Renal cortical epithelial cell (primary cell): ENCODE results near the gene ANKRD34A. TPM values are rescaled to one million over a fixed set of nuclear protein-coding genes. Genes with fewer than 3 reads are reported as not detected.
A peak's percentile ranks its signal among the peaks of the same experiment; 100 is the strongest.
"Not testable (repeated sequence)": the region's sequence is repeated elsewhere in the genome, so short reads cannot be mapped to it uniquely, and the experiment has no call there.

Source experiments
- DNase-seq: peaks from one replicate; pipeline ENCODE4 v3.0.0-alpha.2; 2011; ENCODE audit warnings: low read depth
- total RNA-seq: library from RNA; depleted of rRNA; stranded (reverse); fragments of >200 nt; gene quantifications from 2 replicates; pipeline ENCODE4 v1.2.3, GENCODE V29; 2014

The ANKRD34A gene
- total RNA-seq, 1 donor from 2014 or later: 0.15 TPM

DNA sequence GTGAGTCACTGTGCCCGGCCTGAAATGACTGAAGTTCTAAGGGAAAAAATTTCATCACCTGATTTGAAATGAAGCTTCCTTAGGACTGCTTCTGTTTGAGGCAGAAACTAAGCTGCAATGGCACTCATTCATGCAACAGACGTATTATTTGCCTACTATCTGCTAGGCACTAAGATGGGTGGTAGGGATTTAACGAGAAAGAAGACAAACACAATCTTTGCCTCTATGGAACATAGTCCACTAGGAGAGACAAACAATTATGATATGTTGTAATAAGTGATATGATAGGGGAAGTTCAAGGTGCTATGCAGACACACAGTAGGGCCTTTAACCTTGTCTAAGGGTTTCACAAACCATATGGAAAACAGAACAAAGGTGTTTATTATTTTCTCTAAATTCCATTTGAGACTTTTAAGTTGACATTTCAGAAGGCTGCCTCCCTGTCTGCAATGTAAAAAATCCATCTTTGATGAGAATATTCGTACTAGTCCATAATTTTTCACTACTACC, 17.8 kb downstream of the ANKRD34A start:
- DNase-seq: no peak

DNA sequence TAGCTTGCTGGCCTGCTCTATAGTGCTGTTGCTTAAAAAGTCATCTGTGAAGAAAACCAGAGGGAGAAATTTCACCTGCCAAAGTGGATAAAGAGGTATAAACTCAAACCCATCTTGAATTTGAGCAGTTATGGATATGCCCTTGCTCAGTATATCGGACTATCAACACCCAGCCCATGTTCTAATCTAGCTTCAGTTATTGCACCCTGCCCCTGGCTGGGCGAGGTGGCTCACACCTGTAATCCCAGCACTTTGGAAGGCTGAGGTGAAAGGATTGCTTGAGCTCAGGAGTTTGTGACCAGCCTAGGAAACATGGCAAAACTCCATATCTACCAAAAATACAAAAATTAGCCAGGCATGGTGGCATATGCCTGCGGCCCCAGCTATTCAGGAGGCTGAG, 19.8 kb downstream of the ANKRD34A start:
- DNase-seq: no peak

DNA sequence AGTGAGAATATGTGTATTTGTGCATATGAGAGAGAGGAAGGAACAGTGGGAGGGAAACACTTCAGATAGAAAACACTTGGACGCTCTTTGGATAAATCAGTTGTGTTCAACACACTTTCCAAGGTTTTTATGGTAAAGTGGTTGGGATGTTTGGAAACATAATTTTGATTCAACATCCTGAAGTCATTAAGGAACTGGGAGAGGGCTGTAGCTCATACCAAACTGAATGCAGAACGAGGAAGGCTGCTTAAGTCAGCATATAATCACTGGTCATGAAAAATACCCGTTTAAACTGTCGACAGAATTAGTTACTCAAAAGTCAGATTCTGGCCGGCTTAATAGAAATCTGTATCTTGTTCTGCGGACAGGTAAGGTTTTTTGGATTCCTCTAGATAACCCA, 21.5 kb downstream of the ANKRD34A start:
- no peak for DNase-seq

DNA sequence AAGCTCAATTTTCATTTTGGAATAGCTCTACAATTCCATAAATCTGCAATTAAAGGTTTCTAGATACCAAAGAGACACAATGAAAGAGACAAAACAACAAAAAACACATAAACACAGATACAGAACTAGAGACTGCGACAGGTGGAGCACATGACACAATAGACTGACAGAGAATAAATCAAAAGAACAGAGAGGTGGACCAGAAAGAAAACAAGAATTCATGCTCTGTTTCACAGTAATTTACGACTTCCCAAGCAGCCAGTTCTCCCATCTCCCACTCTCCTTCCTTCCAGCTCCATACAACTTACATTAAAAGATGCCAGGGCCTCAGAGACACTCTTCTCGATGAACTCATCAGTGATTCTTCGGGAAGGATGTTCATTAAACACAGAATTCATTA, 22.0 kb downstream of the ANKRD34A start:
- DNase-seq: no peak

DNA sequence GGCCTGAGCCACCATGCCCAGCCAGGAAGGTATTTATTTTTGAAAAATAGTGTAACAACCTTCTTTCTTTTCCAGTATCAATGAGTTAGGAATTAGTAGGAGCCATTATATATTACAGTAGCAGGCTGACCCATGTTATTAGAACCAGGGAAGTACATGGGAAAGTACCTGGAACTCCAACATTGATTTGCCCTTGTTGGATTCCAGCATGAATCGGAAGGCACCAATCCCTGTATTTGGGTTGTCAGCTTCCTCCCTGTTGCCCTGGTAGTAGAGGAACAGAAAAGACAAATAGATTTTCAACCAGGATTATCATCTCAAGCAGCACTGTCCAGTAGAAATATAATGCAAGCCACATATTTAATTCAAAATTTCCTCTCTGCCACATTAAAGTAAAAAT, 26.9 kb downstream of the ANKRD34A start:
- DNase-seq: no peak

DNA sequence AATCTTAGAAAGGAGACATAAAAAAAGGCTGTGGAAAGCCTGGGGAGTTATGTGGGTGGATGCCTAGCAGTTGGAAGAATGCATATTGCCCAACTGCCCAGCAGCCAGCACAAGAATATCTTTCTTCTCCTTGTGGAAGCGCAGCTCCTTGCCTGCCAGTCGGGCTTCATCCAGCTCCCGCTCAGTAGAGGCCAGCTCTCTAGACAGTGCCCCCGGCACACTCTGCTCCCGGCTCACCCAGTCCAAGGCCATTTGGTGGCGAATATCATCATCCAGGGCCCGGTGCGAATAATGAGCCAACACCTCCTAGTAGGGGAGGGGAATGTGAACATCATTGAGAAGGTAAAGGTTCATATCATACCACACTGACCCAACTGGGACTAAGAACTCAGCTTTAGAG, 28.1 kb downstream of the ANKRD34A start:
- DNase-seq: no peak

DNA sequence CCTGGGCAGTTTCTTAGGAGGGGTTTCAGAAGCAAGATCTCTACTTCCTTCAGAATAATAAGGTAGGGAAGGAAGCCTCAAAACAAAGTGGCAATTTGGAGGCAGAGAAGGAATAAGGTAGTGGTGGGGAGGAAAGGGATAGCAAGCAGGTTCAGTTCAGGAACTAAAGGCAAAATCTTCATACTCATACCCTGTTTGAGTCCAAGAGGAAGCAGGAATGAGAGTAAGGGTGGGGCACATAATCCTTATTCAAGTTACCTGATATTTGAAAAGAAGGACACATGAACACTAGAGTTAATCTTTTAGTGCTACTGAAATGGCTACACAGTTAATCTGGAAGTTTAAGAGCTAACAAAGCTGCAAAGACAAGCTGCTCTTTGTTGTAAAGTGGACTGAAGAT, 28.7 kb downstream of the ANKRD34A start:
- DNase-seq: no peak

DNA sequence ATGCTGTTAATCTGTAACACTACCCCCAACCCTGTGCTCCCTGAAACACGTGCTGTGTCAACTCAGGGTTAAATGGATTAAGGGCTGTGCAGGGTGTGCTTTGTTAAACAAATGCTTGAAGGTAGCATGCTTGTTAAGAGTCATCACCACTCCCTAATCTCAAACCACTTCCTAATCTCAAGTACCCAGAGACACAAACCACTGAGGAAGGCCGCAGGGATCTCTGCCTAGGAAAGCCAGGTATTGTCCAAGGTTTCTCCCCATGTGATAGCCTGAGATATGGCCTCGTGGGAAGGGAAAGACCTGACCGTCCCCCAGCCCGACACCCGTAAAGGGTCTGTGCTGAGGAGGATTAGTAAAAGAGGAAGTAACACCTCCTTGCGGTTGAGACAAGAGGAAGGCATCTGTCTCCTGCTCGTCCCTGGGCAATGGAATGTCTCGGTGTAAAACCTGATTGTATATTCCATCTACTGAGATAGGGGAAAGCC, 31.8 kb downstream of the ANKRD34A start:
- DNase-seq: not testable (repeated sequence)

DNA sequence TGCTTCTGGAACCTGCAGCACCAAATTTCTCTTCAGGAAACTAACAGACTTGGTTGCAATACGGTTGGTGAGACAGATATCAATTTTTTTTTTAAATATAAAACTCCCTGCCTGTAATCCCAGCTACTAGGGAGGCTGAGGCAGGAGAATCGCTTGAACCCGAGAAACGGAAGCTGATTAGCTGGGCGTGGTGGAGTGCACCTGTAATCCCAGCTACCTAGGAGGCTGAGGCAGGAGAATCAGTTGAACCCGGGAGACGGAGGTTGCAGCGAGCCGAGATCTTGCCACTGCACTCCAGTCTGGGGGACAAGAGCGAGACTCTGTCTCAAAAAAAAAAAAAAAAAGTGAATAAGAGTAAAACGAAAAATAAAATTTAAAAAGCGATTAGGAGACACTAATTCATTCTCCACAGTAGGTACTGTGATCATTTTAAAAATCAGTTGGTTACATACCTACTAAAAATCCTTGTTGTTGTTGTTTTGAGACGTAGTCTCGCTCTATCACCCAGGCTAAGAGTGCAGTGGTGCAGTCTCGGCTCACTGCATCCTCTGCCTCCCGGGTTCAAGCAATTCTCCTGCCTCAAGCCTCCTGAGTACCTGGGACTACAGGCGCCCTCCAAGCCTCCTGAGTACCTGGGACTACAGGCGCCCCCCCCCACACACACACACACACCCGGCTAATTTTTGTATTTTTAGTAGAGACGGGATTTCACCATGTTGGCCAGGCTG, 36.3 kb downstream of the ANKRD34A start:
- no peak for DNase-seq

DNA sequence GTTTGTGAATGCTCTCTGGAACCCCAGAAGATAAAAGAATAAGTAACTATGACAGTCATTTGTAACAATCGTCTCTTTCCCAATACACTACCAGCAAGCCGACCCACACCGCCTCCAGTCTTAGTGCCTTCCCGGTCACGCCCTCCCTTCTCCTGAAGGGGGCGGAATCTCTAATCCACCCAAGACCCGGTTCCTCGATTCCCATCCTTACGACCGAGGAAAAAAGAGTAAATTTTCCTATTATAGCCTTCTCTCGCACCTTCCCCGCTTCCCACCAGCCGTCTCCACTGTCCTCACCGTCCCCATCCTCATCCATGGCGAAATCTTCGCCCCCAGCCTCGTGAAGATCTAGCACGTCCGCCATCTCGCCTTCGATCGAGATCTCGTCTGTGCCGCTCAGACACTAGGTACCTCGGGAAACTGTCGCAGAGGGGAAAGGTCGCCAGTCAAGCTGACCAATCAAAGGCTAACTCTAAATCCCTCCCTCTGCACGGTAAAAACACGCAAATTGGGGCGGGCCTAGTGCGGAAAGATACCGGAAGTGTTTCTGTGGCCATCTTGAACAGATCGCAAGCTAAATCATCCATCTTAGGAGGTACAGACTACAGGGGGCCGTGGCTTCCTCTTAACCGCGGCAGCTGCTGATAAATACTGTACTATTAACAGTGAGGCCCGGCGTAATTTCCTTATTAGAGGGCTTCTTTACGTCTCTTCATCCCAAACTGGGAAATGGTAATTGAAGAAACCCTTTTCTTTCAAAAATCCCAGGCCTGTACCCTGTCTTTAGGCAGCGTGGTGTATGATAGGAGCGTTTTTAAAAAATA, 37.1 kb downstream of the ANKRD34A start, which contains the start of gene RBM8A:
RBM8A (minus strand) TSS at position 422 of the 824 bp plus-strand sequence; CDS start at position 364, 58 bp downstream.
- DNase-seq: peak; percentile 98

DNA sequence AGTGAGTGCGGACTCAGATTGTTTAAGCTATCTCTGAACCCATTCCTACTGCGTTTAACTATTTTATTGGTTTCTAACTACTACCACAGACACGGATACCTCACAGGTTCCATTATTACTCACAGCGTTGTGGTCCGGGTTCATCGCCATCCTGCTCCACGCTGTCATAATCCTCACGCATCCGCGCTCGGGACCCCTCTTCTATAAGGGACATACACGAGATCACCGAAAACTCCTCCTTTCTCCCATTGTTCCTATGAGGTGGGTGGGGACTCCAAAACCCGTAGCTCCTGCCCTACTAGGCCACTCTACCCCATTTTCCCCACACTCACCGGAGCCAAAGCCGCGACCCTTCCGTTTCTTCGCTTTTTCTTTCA, 37.7 kb downstream of the ANKRD34A start:
- DNase-seq: no peak

DNA sequence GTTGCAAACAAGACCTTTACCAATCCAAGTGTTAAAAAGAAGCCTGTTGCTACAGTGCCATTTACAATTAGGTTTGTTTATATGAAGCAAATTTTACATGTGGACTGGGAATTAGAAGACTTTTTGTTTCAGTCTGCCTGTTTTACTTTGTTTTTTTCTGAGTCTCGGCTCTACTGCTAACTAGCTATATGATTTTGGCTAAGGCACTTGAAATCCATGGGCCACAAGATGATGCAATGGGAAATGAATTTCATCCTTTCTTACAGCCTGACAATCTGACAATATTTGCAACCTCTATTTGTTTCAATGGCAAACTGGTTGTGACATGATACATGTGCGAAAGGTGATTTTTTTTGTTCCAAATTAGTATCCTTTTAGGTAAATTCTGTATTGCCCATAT, 42.1 kb downstream of the ANKRD34A start:
- DNase-seq: no peak

DNA sequence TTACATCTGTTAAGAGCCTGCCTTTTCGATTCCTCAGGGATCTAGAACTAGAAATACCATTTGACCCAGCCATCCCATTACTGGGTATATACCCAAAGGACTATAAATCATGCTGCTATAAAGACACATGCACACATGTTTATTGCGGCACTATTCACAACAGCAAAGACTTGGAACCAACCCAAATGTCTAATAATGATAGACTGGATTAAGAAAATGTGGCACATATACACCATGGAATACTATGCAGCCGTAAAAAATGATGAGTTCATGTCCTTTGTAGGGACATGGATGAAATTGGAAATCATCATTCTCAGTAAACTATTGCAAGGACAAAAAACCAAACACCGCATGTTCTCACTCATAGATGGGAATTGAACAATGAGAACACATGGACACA, 44.1 kb downstream of the ANKRD34A start:
- not testable (repeated sequence) for DNase-seq

DNA sequence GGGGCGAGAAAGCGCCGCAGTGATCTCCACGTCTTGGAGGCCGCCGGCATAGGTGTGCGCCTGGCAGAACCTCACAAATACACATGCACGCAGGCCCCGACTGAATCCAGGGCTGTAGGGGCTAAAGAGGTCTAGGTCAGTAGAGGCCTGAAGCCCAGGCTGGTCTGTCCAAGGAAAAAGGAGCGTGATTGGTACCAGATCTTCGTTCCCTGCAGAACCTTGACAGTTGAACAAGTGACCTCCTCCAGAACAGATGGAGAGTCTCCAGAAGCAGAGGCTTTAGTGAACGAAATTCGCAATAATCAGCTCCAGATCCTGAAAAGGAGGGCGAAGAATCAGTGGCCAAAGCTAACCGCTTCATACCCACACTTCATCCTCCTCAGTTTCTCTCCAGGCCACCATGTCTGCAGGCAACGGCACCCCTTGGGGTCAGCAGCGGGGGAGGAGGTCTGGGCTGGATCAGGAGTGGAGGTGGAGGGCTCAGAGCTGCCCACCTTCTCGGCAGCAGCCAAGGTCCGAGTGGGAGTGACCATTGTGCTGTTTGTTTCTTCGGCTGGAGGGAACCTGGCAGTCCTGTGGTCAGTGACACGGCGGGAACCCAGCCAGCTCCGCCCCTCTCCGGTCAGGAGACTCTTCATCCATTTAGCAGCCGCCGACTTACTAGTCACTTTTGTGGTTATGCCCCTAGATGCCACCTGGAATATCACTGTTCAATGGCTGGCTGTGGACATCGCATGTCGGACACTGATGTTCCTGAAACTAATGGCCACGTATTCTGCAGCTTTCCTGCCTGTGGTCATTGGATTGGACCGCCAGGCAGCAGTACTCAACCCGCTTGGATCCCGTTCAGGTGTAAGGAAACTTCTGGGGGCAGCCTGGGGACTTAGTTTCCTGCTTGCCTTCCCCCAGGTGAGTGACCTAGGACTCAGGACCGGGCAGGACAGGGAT, 45.1 kb downstream of the ANKRD34A start:
- DNase-seq: peak; percentile 75

DNA sequence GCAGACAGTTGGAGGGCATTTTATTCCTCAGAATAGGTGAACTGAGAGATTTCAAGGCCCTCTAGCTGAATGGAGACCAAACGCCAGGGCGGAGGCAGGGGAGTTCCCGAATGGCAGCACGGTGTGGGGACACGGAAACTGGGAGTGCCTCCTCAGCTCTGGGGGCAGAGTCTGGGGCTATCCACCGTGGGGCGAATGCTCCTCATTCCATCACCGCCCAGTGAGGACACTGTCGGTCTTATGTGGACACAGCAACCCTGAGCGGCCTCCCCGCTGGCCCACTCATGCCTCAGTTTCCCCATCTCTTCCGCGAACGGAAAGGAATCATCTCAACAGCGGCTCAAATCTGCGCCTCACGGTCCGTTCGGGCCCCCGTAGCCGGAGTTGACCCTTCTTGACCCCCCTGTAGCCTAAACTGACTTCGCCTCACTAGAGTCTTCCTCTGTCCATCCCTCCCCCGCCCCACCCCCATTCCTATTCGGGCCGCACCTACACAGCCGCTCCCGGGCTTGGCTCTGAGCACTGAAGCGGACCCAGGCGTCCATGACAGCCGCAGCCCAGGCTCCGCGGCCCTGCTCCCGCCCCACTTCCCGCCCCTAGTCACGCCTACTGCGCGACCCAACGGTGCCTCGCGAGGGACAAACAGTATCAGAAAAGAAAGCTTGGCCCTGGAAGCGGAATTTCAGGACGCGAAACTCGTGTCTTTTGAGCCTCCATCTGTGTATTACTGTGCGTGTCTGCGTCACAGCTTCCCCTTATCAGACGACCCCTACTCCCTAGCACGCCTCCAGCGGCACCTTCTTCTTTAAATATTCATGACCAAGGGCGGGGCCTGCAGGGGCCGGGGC, 46.0 kb downstream of the ANKRD34A start, which contains the start of gene PEX11B:
PEX11B (minus strand) TSS at position 574 of the 848 bp plus-strand sequence; CDS start at position 545, 29 bp downstream.
- peak; percentile 69 for DNase-seq

DNA sequence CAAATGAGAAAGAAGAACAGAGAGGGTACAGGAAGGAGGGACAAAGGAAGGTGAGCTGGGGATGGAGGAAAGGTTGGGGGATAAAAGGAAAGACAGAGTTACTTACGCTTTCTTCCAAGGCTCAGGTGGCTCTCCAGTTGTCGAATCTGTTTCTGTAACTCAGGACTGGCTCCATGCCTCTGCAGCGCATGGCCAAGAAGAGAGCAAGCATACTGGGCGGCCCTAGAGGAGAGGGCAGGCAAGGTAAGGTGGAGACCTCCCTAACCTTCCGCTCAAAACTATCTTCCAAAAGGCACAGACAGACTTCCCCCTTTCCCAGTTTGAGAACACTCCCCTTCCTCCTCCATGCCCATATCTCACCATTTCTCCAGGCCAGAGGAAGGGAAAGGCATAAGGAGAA, 46.8 kb downstream of the ANKRD34A start:
- DNase-seq: no peak

DNA sequence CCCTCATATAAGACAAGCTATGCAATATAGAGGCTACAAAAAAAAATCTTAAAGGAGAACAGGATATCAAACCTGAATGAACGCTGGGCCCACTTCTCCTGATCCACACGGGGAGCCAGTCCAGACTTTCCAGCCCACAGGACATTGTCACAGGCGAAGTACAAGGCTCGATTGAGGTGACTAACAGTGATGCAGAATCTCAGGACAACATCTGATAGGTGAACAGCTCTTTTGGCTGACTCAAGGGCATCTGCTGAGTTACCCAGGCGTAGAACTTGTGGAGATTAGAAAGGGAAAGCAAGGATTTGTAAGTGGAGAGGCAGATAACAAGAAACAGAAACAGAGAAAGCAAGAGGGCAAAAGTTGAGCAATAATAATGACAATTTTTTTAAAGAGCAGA, 47.6 kb downstream of the ANKRD34A start:
- DNase-seq: peak; percentile 29

DNA sequence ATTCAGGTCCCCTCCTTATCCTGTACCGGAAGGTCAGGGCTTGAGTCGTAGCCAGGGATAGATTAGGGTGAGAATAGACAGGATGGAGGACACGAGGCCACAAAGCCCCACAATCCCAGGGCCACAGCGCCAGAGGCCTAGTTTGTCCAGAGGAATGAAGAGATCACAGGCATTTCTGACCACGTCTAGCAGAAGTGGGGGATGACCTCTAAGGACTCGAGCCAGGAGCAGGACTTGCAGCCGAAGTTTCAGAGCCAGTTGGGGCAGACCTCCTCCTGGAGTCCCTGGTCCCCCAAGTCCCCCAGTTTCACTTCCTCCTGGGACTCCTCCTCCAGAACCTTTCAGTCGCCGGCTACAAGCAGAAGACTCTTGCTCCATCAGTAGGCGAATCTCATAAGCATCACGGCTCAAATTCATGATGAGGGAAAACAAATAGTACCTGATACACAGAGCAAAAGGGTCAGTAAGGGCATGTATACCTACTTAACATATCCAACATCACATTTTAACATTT, 52.2 kb downstream of the ANKRD34A start:
- DNase-seq: no peak
